GM18873 (cell line): ENCODE measurements around the gene ITGAL.
"Not testable (repeated sequence)": the region's sequence is repeated elsewhere in the genome, so short reads cannot be mapped to it uniquely, and the experiment has no call there.

Experiments
- ATAC-seq: cut with Tn5 transposase; IDR thresholded peaks from one replicate; pipeline ENCODE4 v1.9.1; 2021; ENCODE audit warnings: mild to moderate bottlenecking, moderate library complexity, moderate number of reproducible peaks; ENCODE audit not compliant: unreplicated experiment, low FRiP score

The ITGAL gene

DNA sequence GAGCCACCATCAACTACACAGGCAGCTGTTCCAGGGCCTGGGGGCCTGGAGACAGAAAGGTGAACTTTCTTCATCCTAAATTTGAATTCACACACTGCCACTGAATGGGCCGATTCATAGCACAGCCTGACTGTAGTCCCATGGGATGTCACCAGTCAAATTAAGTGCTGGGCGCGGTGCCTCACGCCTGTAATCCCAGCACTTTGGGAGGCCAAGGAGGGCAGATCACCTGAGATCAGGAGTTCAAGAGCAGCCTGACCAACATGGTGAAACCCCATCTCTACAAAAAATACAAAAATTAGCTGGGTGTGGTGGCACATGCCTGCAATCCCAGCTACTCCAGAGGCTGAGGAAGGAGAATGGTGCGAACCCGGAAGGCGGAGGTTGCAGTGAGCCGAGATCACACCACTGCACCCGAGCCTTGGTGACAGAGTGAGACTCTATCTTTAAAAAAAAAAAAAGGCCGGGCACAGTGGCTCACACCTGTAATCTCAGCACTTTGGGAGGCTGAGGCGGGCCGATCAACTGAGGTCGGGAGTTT lies 67.5 kb downstream of the ITGAL start:
- not testable (repeated sequence) for ATAC-seq

DNA sequence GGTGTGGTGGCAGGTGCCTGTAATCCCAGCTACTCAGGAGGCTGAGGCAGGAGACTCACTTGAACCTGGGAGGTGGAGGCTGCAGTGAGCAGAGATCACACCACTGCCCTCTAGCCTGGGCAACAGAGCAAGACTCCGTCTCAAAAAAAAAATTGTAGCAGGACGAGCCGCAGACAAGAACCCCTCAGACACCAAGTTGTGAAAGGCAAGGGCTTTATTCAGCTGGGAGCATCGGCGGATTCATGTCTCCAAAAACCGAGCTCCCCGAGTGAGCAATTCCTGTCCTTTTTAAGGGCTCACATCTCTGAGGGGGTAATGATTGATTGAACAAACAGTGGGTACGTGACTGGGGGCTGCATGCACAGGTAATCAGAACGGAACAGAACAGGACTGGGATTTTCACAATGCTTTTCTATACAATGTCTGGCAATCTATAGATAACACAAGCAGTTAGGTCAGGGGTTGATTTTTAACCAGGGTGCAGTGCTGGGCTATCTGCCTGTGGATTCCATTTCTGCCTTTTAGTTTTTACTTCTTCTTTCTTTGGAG lies 68.4 kb downstream of the ITGAL start:
- ATAC-seq: not testable (repeated sequence)

DNA sequence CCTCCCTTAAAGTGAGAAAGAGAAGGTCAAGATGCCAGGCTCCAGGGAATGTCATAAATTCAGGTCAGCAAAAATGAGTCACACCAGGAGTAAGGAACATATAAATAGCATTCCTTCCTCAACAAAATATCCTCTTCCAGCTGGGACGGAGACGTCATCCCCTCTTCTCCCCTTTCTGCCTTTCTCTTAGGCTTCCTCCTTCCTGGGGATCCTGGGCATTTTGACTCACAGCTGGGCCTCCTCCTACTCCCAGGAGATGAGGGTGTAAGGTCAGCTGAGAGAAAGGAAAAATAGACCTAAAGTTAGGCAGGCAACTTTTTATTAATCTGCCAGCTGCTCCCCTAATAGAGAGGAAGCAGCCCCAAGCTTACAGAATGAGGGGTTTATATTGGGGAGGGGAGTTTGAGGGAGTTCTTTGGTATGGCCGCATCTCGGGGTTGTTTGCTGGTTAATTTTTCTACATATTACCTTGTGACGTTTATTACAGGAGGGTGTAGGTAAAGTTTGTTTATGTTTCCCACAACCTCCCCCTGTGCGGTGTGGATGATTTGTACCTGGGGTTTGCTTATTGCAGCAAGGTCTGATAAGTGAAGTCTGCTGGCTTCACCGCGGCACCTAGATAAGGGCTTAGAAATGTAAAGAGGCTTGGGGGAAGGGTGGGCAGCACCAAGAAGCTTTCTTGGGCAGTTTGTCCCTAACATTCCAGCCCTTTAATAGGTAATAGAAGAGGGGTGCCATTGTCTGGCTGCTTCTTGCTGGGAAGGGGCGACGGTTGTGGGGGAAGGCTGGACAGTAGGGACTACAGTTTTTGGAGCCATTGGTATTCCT lies 69.2 kb downstream of the ITGAL start:
- ATAC-seq: no peak

DNA sequence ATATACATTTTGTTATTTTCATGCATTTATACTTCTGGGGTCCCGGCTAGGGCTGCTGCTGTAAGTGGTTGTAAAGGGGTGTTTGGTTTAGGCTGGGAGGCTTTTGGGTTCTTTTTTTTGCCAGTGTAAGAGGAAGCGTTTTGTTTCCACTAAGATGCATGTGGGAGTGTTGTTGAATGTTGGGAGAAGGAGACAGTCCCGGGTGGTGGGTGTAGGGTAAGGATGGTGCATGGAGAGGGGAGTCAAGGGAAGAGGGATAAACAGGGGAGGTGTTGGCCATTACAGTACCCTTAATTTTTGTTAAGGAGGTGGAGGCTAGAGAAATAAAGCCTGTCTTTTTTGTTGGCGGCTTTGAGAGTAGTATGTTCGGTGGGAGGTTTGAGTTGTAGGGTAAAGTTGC lies 70.5 kb downstream of the ITGAL start:
- ATAC-seq: no peak

DNA sequence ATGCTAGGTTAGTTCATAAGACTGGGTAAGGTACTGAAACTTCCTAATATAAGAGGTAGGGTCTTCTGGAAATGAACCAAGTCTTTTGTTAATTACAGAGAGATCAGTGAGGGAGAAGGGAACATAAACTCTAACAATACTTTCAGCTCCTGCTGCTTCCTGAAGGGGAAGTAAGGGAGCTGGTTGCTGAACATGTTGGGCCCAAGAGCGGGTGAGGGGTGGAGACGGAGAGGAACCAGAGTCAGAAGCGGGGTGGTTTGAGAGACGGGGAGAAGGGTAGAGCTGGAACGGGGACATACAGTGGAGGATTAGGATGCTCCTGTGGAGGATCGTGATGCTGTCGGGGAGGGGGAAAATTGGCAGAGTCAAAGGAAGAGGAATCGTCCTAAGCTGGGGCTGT lies 73.6 kb downstream of the ITGAL start:
- no peak for ATAC-seq

DNA sequence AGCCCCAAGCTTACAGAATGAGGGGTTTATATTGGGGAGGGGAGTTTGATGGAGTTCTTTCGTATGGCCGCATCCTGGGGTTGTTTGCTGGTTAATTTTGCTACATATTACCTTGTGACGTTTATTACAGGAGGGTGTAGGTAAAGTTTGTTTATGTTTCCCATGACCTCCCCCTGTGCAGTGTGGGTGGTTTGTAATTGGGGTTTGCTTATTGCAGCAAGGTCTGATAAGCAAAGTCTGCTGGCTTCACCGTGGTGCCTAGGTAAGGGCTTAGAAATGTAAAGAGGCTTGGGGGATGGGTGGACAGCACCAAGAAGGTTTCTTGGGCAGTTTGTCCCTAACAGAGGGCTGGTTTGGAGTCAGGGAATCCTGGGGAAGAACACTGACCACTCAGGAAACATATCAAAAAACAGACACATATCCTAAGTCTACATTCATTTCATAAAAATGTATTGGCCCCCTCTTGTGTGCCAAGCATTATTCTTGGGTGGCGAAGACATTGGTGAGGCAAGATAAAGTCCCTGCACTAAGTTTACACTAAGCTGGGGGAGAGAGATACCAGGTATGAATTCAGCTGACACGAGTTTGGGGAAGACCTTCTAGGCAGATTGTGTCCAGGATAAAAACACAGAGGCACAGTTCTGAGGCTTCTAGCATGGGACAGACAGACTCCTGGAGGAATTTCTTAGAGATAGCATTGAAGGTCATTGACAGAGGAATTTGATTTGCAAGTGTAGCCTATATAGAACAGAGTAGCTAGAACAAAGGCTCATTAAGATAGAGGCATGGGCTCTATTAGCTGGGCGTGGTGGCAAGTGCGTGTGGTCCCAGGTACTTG lies 76.1 kb downstream of the ITGAL start:
- ATAC-seq: no peak

DNA sequence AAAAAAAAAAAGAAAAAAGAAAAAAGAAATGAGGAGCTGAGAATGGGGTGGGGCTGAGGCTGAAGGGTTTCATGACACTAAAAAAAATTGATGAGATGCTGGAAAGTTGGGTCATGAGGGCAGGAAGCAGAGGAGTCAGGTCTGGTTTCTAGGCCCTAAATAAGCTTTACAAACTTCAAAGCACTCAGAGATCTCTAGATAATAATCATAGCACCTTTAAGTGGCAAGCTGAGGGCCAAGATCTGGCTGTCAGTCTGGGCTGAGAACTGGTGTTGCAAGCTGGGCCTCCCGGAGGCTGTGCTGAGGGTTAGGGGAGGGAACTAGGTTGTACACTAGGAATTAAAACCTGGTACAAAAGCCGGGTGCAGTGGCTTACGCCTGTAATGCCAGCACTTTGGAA lies 79.2 kb downstream of the ITGAL start:
- ATAC-seq: no peak

DNA sequence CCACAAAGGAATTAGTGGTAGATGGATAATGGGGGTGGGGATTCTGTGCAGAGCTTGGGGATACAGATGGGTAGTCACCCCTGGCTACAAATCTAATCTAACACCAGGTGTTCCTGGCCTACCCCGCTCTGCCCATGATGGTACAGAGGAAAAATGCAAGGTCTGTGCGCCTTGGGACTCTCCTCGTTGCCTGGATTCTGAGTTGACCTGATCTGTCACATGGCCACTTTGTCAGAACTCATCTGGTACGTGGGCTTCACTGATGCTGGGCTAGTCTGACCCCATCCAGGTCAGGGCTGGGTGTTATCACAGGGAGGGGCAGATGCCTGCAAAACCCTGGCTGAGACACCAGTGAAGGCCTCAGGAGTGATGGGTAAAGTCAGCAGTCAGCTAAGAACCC lies 80.4 kb downstream of the ITGAL start:
- no peak for ATAC-seq

DNA sequence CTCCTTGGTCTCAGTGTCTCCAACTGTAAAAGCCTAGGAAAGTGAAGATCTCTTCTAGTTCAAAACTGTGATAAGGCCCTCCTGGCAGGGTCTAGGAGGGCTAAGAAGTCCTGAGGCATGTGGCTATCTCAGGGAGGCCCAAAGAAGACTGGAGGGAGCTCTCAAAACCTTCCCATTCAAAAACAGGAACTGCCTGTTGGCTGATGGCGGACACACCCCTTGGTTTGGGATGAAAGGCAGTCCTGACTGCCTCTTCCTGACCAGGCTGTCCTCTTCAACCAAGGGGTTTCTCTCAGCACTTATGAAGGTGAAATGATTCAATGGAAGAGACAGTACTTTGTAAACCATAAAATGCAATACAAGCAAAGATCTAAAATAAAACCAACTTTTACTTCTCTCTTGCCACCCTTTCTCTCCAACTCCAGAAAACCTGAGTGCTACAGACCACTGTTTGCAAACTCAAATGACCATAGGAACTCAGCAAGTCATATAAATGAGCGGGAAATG lies 80.9 kb downstream of the ITGAL start:
- ATAC-seq: no peak

DNA sequence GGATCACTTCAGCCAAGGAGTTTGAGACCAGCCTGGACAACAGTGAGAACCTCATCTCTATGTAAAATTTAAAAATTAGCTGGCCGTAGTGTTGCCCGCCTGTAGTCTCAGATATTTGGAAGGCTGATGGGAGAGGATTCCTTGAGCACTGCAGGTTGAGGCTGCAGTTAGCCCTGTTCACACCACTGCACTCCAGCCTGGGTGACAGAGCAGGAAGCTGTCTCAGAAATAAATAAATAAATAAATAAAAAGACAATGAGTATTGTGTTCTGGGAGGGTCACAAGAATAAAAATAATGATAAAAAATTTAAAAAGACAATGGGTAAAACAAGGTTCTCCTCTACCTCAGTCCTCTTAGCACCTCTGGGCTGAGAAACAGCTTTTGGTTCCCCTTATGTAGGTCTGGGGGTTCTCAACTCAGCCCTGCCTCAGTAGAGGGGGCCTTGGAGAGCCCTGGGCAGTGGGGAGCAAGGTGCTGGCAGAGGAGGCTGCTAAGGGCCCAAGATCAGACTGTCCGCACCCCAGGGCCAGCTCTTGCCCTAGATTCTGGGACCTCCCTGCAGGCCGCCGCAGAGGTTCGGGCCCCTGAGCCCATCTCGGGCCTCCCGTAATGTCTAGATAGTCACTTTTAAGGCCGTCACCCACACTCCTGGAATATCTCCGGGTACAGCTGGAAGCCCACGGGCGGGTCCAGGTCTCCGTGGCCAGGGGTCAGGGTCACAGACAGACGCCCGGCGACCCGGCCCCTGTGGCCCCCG lies 82.2 kb downstream of the ITGAL start:
- no peak for ATAC-seq

DNA sequence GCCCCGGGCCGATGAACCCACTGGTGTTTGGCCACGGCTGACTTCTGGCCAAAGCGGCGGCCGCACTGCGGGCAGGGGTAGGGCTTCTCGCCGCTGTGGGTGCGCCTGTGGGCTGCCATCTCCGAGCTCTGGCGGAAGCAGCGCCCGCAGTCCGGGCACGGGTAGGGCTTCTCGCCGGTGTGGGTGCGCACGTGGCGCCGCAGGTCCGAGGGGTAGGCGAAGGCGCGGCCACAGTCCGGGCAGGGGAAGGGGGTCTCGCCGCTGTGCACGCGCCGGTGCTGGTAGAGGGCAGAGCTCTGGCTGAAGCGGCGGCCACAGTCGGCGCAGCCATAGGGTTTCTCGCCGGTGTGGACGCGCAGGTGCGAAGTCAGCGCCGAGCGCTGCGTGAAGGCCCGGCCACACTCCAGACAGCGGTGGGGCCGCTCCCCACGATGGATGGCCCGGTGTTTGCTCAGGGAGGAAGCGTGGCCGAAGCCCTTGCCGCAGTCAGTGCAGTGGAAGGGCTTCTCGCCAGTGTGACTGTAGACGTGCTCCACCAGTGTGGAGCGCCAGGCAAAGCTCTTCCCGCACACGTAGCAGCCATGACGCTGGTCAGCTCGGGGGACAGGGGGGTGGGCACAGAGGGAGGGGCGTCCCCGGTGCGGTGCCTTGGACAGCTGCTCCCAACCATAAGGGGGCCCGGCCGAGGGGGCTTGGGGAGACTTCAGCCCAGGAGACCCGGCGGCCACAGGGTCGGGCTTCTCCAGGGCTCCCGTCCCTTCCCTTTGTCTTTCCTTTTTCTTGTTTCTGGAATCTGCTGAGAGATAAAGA lies 83.0 kb downstream of the ITGAL start:
- no peak for ATAC-seq

DNA sequence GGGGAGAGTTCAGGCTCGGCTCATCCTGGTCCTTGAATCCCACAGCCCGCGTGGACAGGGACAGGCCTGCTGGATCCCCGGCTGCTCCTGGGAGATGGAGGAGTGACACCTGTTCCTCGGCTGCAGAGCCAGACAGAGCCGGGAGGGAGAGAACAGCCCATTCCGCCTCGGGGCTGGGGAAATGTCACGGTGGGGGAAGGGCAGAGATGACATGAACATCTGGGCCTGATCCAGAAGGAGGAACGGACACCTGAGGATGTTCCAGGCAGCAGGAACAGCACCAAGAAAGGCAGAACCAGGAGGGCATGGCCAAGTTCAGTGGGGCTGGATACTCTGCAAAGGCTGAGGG lies 83.6 kb downstream of the ITGAL start:
- no peak for ATAC-seq

DNA sequence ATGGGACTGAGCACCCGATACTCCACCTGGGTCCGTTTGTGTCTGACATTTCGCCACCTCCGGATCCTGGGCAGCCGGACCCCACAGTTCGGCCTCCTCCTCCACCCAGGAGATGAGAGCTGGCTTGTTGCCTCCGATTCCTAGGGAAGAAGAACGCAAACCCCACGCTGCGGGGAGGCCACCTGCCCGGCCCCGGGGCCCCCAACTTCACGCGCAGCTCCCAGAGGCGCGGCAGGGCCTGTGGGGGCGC lies 85.1 kb downstream of the ITGAL start:
- peak; percentile 12 for ATAC-seq

DNA sequence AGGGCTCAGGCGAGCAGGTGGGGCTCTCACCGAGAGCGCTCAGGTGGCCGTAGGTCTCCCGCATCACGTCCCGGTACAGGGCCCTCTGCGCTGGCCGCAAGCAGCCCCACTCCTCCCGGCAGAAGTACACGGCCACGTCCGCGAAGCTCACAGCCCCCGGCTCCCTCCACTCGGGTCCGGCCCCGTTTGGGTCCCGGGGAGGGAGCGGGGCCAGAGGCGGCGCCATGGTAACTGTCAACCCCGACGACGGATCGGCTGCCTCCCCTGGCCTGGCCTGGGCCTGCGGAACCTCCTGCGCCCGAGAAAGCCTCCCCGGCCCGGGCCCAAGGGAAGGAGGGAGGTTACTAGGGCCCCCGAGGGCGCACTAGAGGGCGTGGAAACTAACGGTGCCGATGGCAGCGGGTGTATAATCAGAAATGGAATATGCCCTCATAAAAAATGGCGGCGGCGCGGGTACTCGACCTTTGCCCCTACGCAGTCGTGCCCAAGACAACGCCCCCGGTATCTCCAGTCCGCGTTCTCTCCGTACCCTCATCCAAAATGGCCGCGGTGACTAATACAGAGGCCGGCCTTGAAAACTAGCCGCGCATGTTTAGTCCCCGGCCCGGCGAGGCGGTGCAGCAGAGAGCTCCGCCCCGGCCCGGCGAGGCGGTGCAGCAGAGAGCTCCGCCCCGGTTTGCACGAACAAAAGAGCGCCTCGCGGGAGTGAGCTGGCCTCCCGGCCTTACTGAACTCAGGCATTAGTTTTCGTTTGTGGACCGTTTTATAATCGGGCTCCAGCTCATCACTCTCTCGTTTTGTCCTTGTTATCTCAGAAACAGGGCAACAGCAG lies 85.6 kb downstream of the ITGAL start, which contains the start of gene ZNF764:
ZNF764 (minus strand) TSS at position 418 of the 832 bp plus-strand sequence; CDS start at position 226, 192 bp downstream.
- ATAC-seq: peak; percentile 70

DNA sequence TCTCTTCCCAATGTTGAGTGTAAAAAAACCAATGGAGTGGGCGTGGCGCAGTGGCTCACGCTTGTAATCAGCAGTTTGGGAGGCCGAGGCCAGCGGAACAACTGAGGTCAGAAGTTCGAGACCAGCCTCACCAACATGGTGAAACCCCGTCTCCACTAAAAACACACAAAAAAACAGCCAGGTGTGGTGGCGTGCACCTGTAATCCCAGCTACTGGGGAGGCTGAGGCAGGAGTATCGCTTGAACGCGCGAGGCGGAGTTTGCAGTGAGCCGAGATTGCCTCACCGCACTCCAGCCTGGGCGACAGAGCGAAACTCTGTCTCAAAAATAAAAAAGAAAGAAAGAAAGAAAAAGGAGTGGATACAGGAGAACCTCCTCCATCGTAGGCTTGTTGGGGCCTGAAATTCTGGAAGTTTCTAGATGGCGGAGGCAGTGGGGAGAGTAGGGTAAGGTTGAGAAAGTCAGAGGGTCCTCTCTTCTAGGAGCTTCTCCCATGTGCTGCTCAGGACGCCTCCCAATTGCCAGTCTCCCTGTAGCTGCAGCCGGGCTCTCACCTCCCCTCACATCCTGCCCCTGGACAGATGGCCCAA lies 86.3 kb downstream of the ITGAL start:
- no peak for ATAC-seq

DNA sequence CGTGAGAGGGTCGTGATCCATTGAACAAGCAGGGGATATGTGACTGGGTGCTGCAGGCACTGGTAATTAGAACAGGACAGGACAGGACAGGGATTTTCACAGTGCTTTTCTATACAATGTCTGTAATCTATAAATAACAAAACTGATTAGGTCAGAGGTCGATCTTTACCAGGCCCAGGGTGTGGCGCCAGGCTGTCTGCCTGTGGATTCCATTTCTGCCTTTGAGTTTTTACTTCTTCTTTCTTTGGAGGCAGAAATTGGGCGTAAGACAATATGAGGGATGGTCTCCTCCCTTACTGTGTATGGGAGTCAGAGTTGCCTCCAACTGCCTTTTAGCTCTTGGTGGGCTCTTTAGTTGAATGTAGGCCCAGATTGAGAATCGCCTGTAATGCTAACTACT lies 87.1 kb downstream of the ITGAL start:
- ATAC-seq: no peak

DNA sequence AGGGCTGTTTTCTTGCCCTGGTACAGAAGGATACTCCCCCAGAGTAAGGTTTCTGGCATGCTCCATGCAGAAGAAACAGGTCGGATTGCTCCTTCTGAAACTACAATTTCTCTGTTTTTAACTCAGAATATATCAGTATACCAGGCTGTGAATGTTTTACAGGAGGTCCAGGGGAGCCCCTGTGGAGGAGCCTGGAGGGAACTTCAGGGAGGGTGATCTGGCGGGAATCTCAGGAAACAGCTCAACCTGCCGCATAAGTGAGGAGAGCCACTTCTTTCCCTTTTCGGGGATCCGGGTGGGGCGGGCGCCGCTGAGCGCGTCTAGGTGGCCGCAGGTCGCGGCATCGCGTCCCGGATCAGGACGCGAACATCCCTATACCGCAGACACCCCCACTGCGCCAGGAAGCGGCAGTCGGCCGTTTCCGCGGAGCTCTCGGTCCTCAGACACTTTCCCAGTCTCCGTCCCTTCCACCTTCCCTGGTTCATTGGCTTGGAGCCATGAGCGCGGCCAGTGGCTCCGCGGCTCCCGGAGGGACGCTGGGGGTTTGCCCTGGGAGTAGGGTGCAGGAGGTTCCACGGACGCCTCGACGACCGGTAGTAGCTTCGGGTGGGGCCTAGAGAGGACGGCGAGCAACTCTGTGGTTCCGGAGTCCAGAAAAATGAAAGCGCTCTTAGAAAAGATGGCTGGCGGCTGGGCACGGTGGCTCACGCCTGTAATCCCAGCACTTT lies 88.7 kb downstream of the ITGAL start:
- ATAC-seq: no peak

DNA sequence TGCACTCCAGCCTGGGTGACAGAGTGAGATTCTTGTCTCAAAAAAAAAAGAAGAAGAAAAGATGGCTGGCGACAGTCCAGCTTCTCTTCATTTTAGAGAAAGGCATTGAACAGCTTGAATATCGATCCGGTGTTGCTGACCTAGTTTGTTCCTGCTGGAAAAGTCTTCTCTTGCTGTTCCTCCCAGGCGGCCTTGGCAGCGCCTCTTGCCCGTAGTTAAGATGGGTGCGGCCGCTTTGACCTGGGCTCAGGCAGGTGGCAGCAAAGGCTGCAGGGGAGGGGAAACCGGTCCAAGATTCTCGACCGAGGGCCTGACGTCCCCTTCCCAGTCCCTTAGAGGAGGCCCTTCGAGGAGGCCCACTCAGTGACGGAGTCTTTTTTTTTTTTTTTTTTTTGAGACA lies 89.5 kb downstream of the ITGAL start:
- no peak for ATAC-seq
